Mesendoderm (in vitro differentiated cells): ENCODE results near the gene ALG9.

Source experiments
- DNase-seq: peaks from one replicate; pipeline ENCODE4 v3.0.0; 2013
- H2AK5ac ChIP-seq: 2 replicates; pipeline ENCODE4 v1.6.1; 2013; ENCODE audit warnings: low read length, inconsistent platforms
- H2BK120ac ChIP-seq: 2 replicates; pipeline ENCODE4 v1.6.1; 2013; ENCODE audit warnings: low read depth, mild to moderate bottlenecking, low read length, moderate library complexity, mixed read lengths
- H2BK15ac ChIP-seq: replicated peaks from 2 replicates; pipeline ENCODE4 v1.6.1; 2013; ENCODE audit warnings: low read depth, mild to moderate bottlenecking, moderate library complexity
- H2BK5ac ChIP-seq: 2 replicates; pipeline ENCODE4 v1.6.1; 2013; ENCODE audit warnings: low read length, inconsistent platforms
- H3K18ac ChIP-seq: 2 replicates; pipeline ENCODE4 v1.6.1; 2013; ENCODE audit warnings: mild to moderate bottlenecking, low read length, mixed read lengths
- H3K23ac ChIP-seq: one replicate; pipeline ENCODE4 v1.6.1; 2013; ENCODE audit warnings: low read length
- H3K27ac ChIP-seq: 2 replicates; pipeline ENCODE4 v1.5.1; 2013; ENCODE audit warnings: low read depth, mild to moderate bottlenecking, inconsistent platforms, low read length, moderate library complexity
- H3K27me3 ChIP-seq: 2 replicates; pipeline ENCODE4 v1.6.1; 2013; ENCODE audit warnings: low read length, control low read depth, mild to moderate bottlenecking, inconsistent platforms; ENCODE audit not compliant: insufficient read depth, poor library complexity
- H3K36me3 ChIP-seq: 2 replicates; pipeline ENCODE4 v1.6.1; 2013; ENCODE audit warnings: low read length, inconsistent platforms; ENCODE audit not compliant: control insufficient read depth, insufficient read depth
- H3K4ac ChIP-seq: one replicate; pipeline ENCODE4 v1.6.1; 2013; ENCODE audit warnings: low read depth, mild to moderate bottlenecking, low read length, moderate library complexity
- H3K4me1 ChIP-seq: 2 replicates; pipeline ENCODE4 v1.6.1; 2013; ENCODE audit warnings: low read depth, low read length, inconsistent platforms; ENCODE audit not compliant: control insufficient read depth
- H3K4me2 ChIP-seq: 2 replicates; pipeline ENCODE4 v1.6.1; 2013; ENCODE audit warnings: low read length
- H3K4me3 ChIP-seq: 2 replicates; pipeline ENCODE4 v1.5.1; 2013; ENCODE audit warnings: mild to moderate bottlenecking, low read length
- H3K56ac ChIP-seq: one replicate; pipeline ENCODE4 v1.6.1; 2013; ENCODE audit warnings: low read length
- H3K79me1 ChIP-seq: 2 replicates; pipeline ENCODE4 v1.6.1; 2013; ENCODE audit warnings: low read length, inconsistent platforms
- H3K79me2 ChIP-seq: 2 replicates; pipeline ENCODE4 v1.6.1; 2013; ENCODE audit warnings: mild to moderate bottlenecking, low read length; ENCODE audit not compliant: control insufficient read depth, insufficient read depth
- H3K9ac ChIP-seq: 2 replicates; pipeline ENCODE4 v1.6.1; 2013; ENCODE audit warnings: low read length, inconsistent platforms
- H4K5ac ChIP-seq: one replicate; pipeline ENCODE4 v1.6.1; 2013; ENCODE audit warnings: low read length
- H4K8ac ChIP-seq: one replicate; pipeline ENCODE4 v1.6.1; 2013; ENCODE audit warnings: low read depth, mild to moderate bottlenecking, control low read depth, low read length, moderate library complexity
- WGBS: extraction: QIAGEN DNeasy Blood & Tissue Kit; methylation state at CpG from one replicate; pipeline ENCODE4 v1.1.7; 2013; ENCODE audit warnings: low lambda C conversion rate, missing lambda C conversion rate; ENCODE audit not compliant: insufficient coverage; ENCODE audit errors: extremely low coverage; 5-methylcytosine and 5-hydroxymethylcytosine counted together

Gene ALG9

GRCh38 chr11:111837366-111837891 is 34.0 kb downstream of the ALG9 start:
- whole genome bisulfite sequencing = no CpG with 5 or more reads among the region's 5 CpGs
- H3K36me3 ChIP-seq = no peaks in the 10 kb centered on the region
- no peak overlapping the region for H3K4me3 ChIP-seq

GRCh38 chr11:111836721-111837120 is 34.7 kb downstream of the ALG9 start:
- no peak overlapping the region for H2AK5ac ChIP-seq
- H2BK5ac ChIP-seq = no peak overlapping the region
- WGBS = no CpG with 5 or more reads among the region's 1 CpG
- no peak overlapping the region for H3K27ac ChIP-seq
- no peak overlapping the region for H3K23ac ChIP-seq
- H3K18ac ChIP-seq = no peak overlapping the region
- no peak for DNase-seq
- no peak overlapping the region for H2BK15ac ChIP-seq
- H3K56ac ChIP-seq = no peak overlapping the region
- H3K4me2 ChIP-seq = no peak overlapping the region
- H2BK120ac ChIP-seq = no peak overlapping the region
- H4K5ac ChIP-seq = no peak overlapping the region
- no peak overlapping the region for H3K4me3 ChIP-seq
- no peak overlapping the region for H4K8ac ChIP-seq
- no peaks in the 10 kb centered on the region for H3K79me2 ChIP-seq
- no peaks in the 10 kb centered on the region for H3K36me3 ChIP-seq
- no peak overlapping the region for H3K4ac ChIP-seq
- no peak overlapping the region for H3K9ac ChIP-seq
- no peaks in the 10 kb centered on the region for H3K27me3 ChIP-seq
- H3K79me1 ChIP-seq = no peaks in the 10 kb centered on the region
- peaks cover 2% of the 10 kb centered on the region for H3K4me1 ChIP-seq

More at GRCh38 chr11:111837366-111837891, 34.0 kb downstream of the ALG9 start:
- H2AK5ac ChIP-seq = no peak overlapping the region
- H4K8ac ChIP-seq = no peak overlapping the region
- no peak overlapping the region for H2BK5ac ChIP-seq
- H3K18ac ChIP-seq = no peak overlapping the region
- H3K27ac ChIP-seq = no peak overlapping the region
- H3K9ac ChIP-seq = no peak overlapping the region
- H4K5ac ChIP-seq = no peak overlapping the region
- no peaks in the 10 kb centered on the region for H3K27me3 ChIP-seq
- peaks cover 2% of the 10 kb centered on the region for H3K4me1 ChIP-seq
- H3K4ac ChIP-seq = no peak overlapping the region
- no peak overlapping the region for H3K23ac ChIP-seq
- no peak overlapping the region for H2BK15ac ChIP-seq
- no peak overlapping the region for H3K4me2 ChIP-seq
- no peak for DNase-seq
- H3K79me2 ChIP-seq = no peaks in the 10 kb centered on the region
- no peak overlapping the region for H3K56ac ChIP-seq
- no peak overlapping the region for H2BK120ac ChIP-seq
- H3K79me1 ChIP-seq = no peaks in the 10 kb centered on the region

GRCh38 chr11:111836162-111836561 is 35.2 kb downstream of the ALG9 start:
- no CpG with 5 or more reads among the region's 1 CpG for WGBS
- Histone ChIP-seq H3K56ac (no peak overlapping the region), H2BK5ac (no peak overlapping the region), H4K5ac (no peak overlapping the region), H3K4ac (no peak overlapping the region), H3K36me3 (no peaks in the 10 kb centered on the region), H3K9ac (no peak overlapping the region), H3K27ac (no peak overlapping the region), H3K4me1 (peaks cover under 1% of the 10 kb centered on the region), H3K4me3 (no peak overlapping the region), H3K4me2 (no peak overlapping the region), H4K8ac (no peak overlapping the region), H3K79me1 (no peaks in the 10 kb centered on the region), H2BK120ac (no peak overlapping the region), H3K79me2 (no peaks in the 10 kb centered on the region), H2BK15ac (no peak overlapping the region), H3K18ac (no peak overlapping the region), H2AK5ac (no peak overlapping the region), H3K27me3 (no peaks in the 10 kb centered on the region), H3K23ac (no peak overlapping the region)
- no peak for DNase-seq

- no peak overlapping the region for H3K56ac ChIP-seq
- no peak overlapping the region for H4K8ac ChIP-seq
Measured at GRCh38 chr11:111835665-111836064, 35.7 kb downstream of the ALG9 start.

GRCh38 chr11:111834432-111835163 is 36.8 kb downstream of the ALG9 start:
- no peaks in the 10 kb centered on the region for H3K36me3 ChIP-seq
- no peak overlapping the region for H3K23ac ChIP-seq
- H3K4me2 ChIP-seq = no peak overlapping the region
- H3K79me1 ChIP-seq = no peaks in the 10 kb centered on the region
- H3K27me3 ChIP-seq = no peaks in the 10 kb centered on the region
- no peak overlapping the region for H4K5ac ChIP-seq
- H3K18ac ChIP-seq = no peak overlapping the region
- DNase-seq = no peak
- no peak overlapping the region for H2BK120ac ChIP-seq
- H3K79me2 ChIP-seq = no peaks in the 10 kb centered on the region
- no peak overlapping the region for H3K4me3 ChIP-seq
- WGBS = no CpG with 5 or more reads among the region's 3 CpGs
- H2AK5ac ChIP-seq = no peak overlapping the region
- H2BK15ac ChIP-seq = no peak overlapping the region
- H3K4ac ChIP-seq = no peak overlapping the region
- no peak overlapping the region for H3K27ac ChIP-seq
- H3K56ac ChIP-seq = no peak overlapping the region
- no peak overlapping the region for H3K9ac ChIP-seq
- H4K8ac ChIP-seq = no peak overlapping the region
- H3K4me1 ChIP-seq = no peaks in the 10 kb centered on the region
- no peak overlapping the region for H2BK5ac ChIP-seq

More at GRCh38 chr11:111835665-111836064, 35.7 kb downstream of the ALG9 start:
- no peak overlapping the region for H2BK5ac ChIP-seq
- H3K4me1 ChIP-seq = no peaks in the 10 kb centered on the region
- H2BK120ac ChIP-seq = no peak overlapping the region
- WGBS = no CpG with 5 or more reads among the region's 7 CpGs
- H3K27me3 ChIP-seq = no peaks in the 10 kb centered on the region
- no peak overlapping the region for H3K18ac ChIP-seq
- DNase-seq = no peak
- no peak overlapping the region for H2BK15ac ChIP-seq
- H3K27ac ChIP-seq = no peak overlapping the region
- no peaks in the 10 kb centered on the region for H3K79me1 ChIP-seq
- no peaks in the 10 kb centered on the region for H3K36me3 ChIP-seq
- H2AK5ac ChIP-seq = no peak overlapping the region
- no peak overlapping the region for H3K9ac ChIP-seq
- H3K4me3 ChIP-seq = no peak overlapping the region
- no peak overlapping the region for H4K5ac ChIP-seq
- no peak overlapping the region for H3K4me2 ChIP-seq
- H3K23ac ChIP-seq = no peak overlapping the region
- H3K79me2 ChIP-seq = no peaks in the 10 kb centered on the region
- H3K4ac ChIP-seq = no peak overlapping the region

GRCh38 chr11:111833524-111833923 is 37.9 kb downstream of the ALG9 start:
- no peak overlapping the region for H2BK5ac ChIP-seq
- no peak overlapping the region for H3K4me3 ChIP-seq
- H3K18ac ChIP-seq = no peak overlapping the region
- H3K56ac ChIP-seq = no peak overlapping the region
- no peaks in the 10 kb centered on the region for H3K4me1 ChIP-seq
- H3K27me3 ChIP-seq = no peaks in the 10 kb centered on the region
- no peak overlapping the region for H2BK120ac ChIP-seq
- no peak overlapping the region for H4K8ac ChIP-seq
- no peak overlapping the region for H3K23ac ChIP-seq
- no peak overlapping the region for H3K9ac ChIP-seq
- H2BK15ac ChIP-seq = no peak overlapping the region
- H2AK5ac ChIP-seq = no peak overlapping the region
- H3K36me3 ChIP-seq = no peaks in the 10 kb centered on the region
- H3K4ac ChIP-seq = no peak overlapping the region
- H4K5ac ChIP-seq = no peak overlapping the region
- H3K27ac ChIP-seq = no peak overlapping the region
- no CpG with 5 or more reads among the region's 4 CpGs for WGBS
- DNase-seq = no peak
- H3K79me2 ChIP-seq = no peaks in the 10 kb centered on the region
- no peaks in the 10 kb centered on the region for H3K79me1 ChIP-seq
- no peak overlapping the region for H3K4me2 ChIP-seq
